Smooth muscle cell (in vitro differentiated cells): Measurements from ENCODE around the gene ITIH2. TPM values are rescaled to one million over a fixed set of nuclear protein-coding genes. Genes with fewer than 3 reads are reported as not detected.

Experiments used
- DNase-seq: peaks from one replicate; lab custom pipeline; 2025; ENCODE audit not compliant: unreplicated experiment; lab: John Stamatoyannopoulos, UW
- H2AFZ ChIP-seq: fragments of 200-600 bp; sonication (generic); 2 replicates; pipeline ENCODE4 v1.6.0; 2016; ENCODE audit warnings: antibody characterized with exemption, low read depth, mild to moderate bottlenecking
- H3F3A ChIP-seq: fragments of 200-600 bp; sonication (generic); 2 replicates; pipeline ENCODE4 v1.6.0; 2017; ENCODE audit warnings: antibody characterized with exemption, low read depth
- H3K27ac ChIP-seq: fragments of 200-600 bp; sonication (generic); 2 replicates; pipeline ENCODE4 v1.5.1; 2016; ENCODE audit warnings: low read depth, mild to moderate bottlenecking
- H3K27me3 ChIP-seq: fragments of 200-600 bp; sonication (generic); 2 replicates; pipeline ENCODE4 v1.6.1; 2016; ENCODE audit warnings: low read depth, mild to moderate bottlenecking
- H3K36me3 ChIP-seq: fragments of 200-600 bp; sonication (generic); 2 replicates; pipeline ENCODE4 v1.5.1; 2016; ENCODE audit warnings: low read depth
- H3K4me1 ChIP-seq: fragments of 200-600 bp; sonication (generic); 2 replicates; pipeline ENCODE4 v1.5.1; 2016; ENCODE audit warnings: low read depth
- H3K4me2 ChIP-seq: fragments of 200-600 bp; sonication (generic); 2 replicates; pipeline ENCODE4 v1.6.0; 2016; ENCODE audit warnings: mild to moderate bottlenecking
- H3K4me3 ChIP-seq: fragments of 200-600 bp; sonication (generic); 2 replicates; pipeline ENCODE4 v1.5.1; 2016; ENCODE audit warnings: mild to moderate bottlenecking
- H3K79me2 ChIP-seq: fragments of 200-600 bp; sonication (generic); 2 replicates; pipeline ENCODE4 v1.6.0; 2016; ENCODE audit warnings: low read depth, mild to moderate bottlenecking
- H3K9ac ChIP-seq: fragments of 200-600 bp; sonication (generic); 2 replicates; pipeline ENCODE4 v1.6.0; 2016; ENCODE audit warnings: low read depth
- H3K9me3 ChIP-seq: fragments of 200-600 bp; sonication (generic); replicated peaks from 2 replicates; pipeline ENCODE4 v1.5.1; 2016; ENCODE audit warnings: low read depth
- H4K20me1 ChIP-seq: fragments of 200-600 bp; sonication (generic); 2 replicates; pipeline ENCODE4 v1.6.0; 2016; ENCODE audit warnings: low read depth
- CTCF ChIP-seq: fragments of 200-600 bp; sonication (generic); IDR thresholded peaks from 2 replicates; pipeline ENCODE4 v1.5.1; 2017; ENCODE audit warnings: borderline replicate concordance, mild to moderate bottlenecking, antibody characterized with exemption; ENCODE audit not compliant: insufficient read depth, poor library complexity, severe bottlenecking
- WGBS: methylation state at CpG from one replicate; pipeline ENCODE4 v1.1.7; 2016; ENCODE audit warnings: low lambda C conversion rate; 5-methylcytosine and 5-hydroxymethylcytosine counted together
- polyA plus RNA-seq: library from polyadenylated mRNA; unstranded; fragments of >200 nt; fragmentation: Nextera tagmentation; extraction: Ambion mirVana; gene quantifications from 2 replicates; pipeline ENCODE4 v1.2.1, GENCODE V29; 2016
- total RNA-seq: library from RNA; depleted of rRNA; stranded (reverse); fragments of >200 nt; gene quantifications from 2 replicates; pipeline ENCODE4 v1.2.3, GENCODE V29; 2014

ITIH2 gene
- total and polyA plus RNA-seq, 2 experiments from 2014 or later = 0.09 to 0.13 TPM

- H3K79me2 ChIP-seq = no peaks in the 10 kb centered on the region
- H3K27me3 ChIP-seq = peaks cover 18% of the 10 kb centered on the region
- H3K9ac ChIP-seq = no peak overlapping the region
- peak overlapping the region; percentile 44 for H3K4me2 ChIP-seq
- no peaks in the 10 kb centered on the region for H3K36me3 ChIP-seq
- H4K20me1 ChIP-seq = no peaks in the 10 kb centered on the region
- DNase-seq = peak; percentile 6
- no peaks in the 10 kb centered on the region for H3K9me3 ChIP-seq
- H3K4me3 ChIP-seq = no peak overlapping the region
- WGBS = 20% methylated on average over 8 of the region's 8 CpGs
- H2AFZ ChIP-seq = peak overlapping the region; percentile 91
- no peaks in the 10 kb centered on the region for H3F3A ChIP-seq
- H3K27ac ChIP-seq = no peak overlapping the region
- TF ChIP-seq CTCF = no peak
- no peaks in the 10 kb centered on the region for H3K4me1 ChIP-seq
Measured at GRCh38 chr10:7697426-7697825, 5.7 kb upstream of the ITIH2 start.

- DNase-seq = no peak
- no peaks in the 10 kb centered on the region for H3K36me3 ChIP-seq
Measured at GRCh38 chr10:7700577-7701125, 2.5 kb upstream of the ITIH2 start.

GRCh38 chr10:7701158-7701742, 1.9 kb upstream of the ITIH2 start:
- no peak for TF ChIP-seq CTCF
- no peak overlapping the region for H3K9ac ChIP-seq
- H3K36me3 ChIP-seq = no peaks in the 10 kb centered on the region
- no peaks in the 10 kb centered on the region for H3K4me1 ChIP-seq
- H2AFZ ChIP-seq = no peak overlapping the region
- H3K27ac ChIP-seq = no peak overlapping the region
- 95% methylated on average over 8 of the region's 8 CpGs for WGBS
- no peaks in the 10 kb centered on the region for H3F3A ChIP-seq
- DNase-seq = no peak
- H3K79me2 ChIP-seq = no peaks in the 10 kb centered on the region
- H4K20me1 ChIP-seq = no peaks in the 10 kb centered on the region
- H3K4me2 ChIP-seq = no peak overlapping the region
- H3K9me3 ChIP-seq = no peaks in the 10 kb centered on the region
- H3K27me3 ChIP-seq = peaks cover 55% of the 10 kb centered on the region
- no peak overlapping the region for H3K4me3 ChIP-seq

More at GRCh38 chr10:7700577-7701125, 2.5 kb upstream of the ITIH2 start:
- H3K27me3 ChIP-seq = peaks cover 49% of the 10 kb centered on the region
- no peaks in the 10 kb centered on the region for H3K79me2 ChIP-seq
- H3K4me1 ChIP-seq = no peaks in the 10 kb centered on the region
- no peak overlapping the region for H3K27ac ChIP-seq
- WGBS = 81% methylated on average over 2 of the region's 2 CpGs
- TF ChIP-seq CTCF = no peak
- no peak overlapping the region for H3K4me2 ChIP-seq
- no peak overlapping the region for H2AFZ ChIP-seq
- no peaks in the 10 kb centered on the region for H3K9me3 ChIP-seq
- no peaks in the 10 kb centered on the region for H3F3A ChIP-seq
- no peak overlapping the region for H3K9ac ChIP-seq
- H3K4me3 ChIP-seq = no peak overlapping the region
- H4K20me1 ChIP-seq = no peaks in the 10 kb centered on the region

- H3F3A ChIP-seq = no peaks in the 10 kb centered on the region
- H3K27ac ChIP-seq = no peak overlapping the region
- DNase-seq = no peak
- H4K20me1 ChIP-seq = no peaks in the 10 kb centered on the region
- H3K9me3 ChIP-seq = no peaks in the 10 kb centered on the region
- TF ChIP-seq CTCF = no peak
- H3K79me2 ChIP-seq = no peaks in the 10 kb centered on the region
- H3K9ac ChIP-seq = no peak overlapping the region
- no peak overlapping the region for H3K4me2 ChIP-seq
- H3K4me3 ChIP-seq = no peak overlapping the region
- H3K4me1 ChIP-seq = no peaks in the 10 kb centered on the region
- no peak overlapping the region for H2AFZ ChIP-seq
- no peaks in the 10 kb centered on the region for H3K36me3 ChIP-seq
- 93% methylated on average over 4 of the region's 4 CpGs for WGBS
- H3K27me3 ChIP-seq = peaks cover 66% of the 10 kb centered on the region
Measured at GRCh38 chr10:7702288-7702812, 766 bp upstream of the ITIH2 start.
